Endothelial cell of umbilical vein (primary cell): Measurements from ENCODE around the gene CCDC106. TPM values are rescaled to one million over a fixed set of nuclear protein-coding genes. Genes with fewer than 3 reads are reported as not detected.

Experiments
- BruUV-seq: library from RNA; stranded (reverse); fragments of 400-500 nt; replicated peaks from 2 replicates; lab custom pipeline; 2021; lab: Mats Ljungman, UMichigan
- CTCF ChIA-PET: fragments of 300-600, 350-600 bp; sonication (Branson Sonifier 250); formaldehyde crosslinking; loops from one replicate; lab custom pipeline; 2021; ENCODE audit warnings: antibody characterized with exemption, inconsistent platforms; lab: Charles Lee
- POLR2A ChIA-PET: fragments of 300-600, 350-600 bp; sonication (Branson Sonifier 250); formaldehyde crosslinking; loops from one replicate; lab custom pipeline; 2021; ENCODE audit warnings: antibody characterized with exemption, inconsistent platforms; lab: Charles Lee
- DNase-seq: peaks from one replicate; pipeline ENCODE4 v3.0.0-alpha.2; 2011; ENCODE audit warnings: low read depth, low spot score
- FAIRE-seq: peaks from 2 replicates; lab custom pipeline; 2011; peaks lifted over from hg19 to GRCh38; lab: Jason Lieb, UNC
- H2AFZ ChIP-seq: 2 replicates; pipeline ENCODE4 v1.6.0; 2012; ENCODE audit warnings: low read depth, low read length, control low read depth, inconsistent platforms
- H3K27ac ChIP-seq: 2 replicates; pipeline ENCODE4 v1.5.1; 2011; ENCODE audit warnings: low read depth, mild to moderate bottlenecking, control low read depth, low read length, moderate library complexity; ENCODE audit not compliant: insufficient read depth
- H3K27me3 ChIP-seq, 2 experiments: 2 replicates each; pipeline versions ENCODE4 v1.6.0 to v1.6.1; 2011; ENCODE audit warnings: low read length in 2 of 2, mixed read lengths in 1 of 2; ENCODE audit not compliant: control insufficient read depth in 2 of 2, insufficient read depth in 2 of 2
- H3K36me3 ChIP-seq, 2 experiments: 2 replicates in 1 of 2; 3 replicates in 1 of 2; pipeline ENCODE4 v1.5.1; 2011; ENCODE audit warnings: low read length in 2 of 2, mild to moderate bottlenecking in 1 of 2, moderate library complexity in 1 of 2; ENCODE audit not compliant: control insufficient read depth in 2 of 2, insufficient read depth in 2 of 2; ENCODE audit errors: extremely low read depth in 1 of 2
- H3K4me1 ChIP-seq: 3 replicates; pipeline ENCODE4 v1.5.1; 2011; ENCODE audit warnings: mild to moderate bottlenecking, low read length; ENCODE audit not compliant: control insufficient read depth, insufficient read depth; ENCODE audit errors: extremely low read depth
- H3K4me2 ChIP-seq: 2 replicates; pipeline ENCODE4 v1.6.1; 2011; ENCODE audit warnings: low read length, control low read depth, mixed read lengths; ENCODE audit not compliant: insufficient read depth
- H3K4me3 ChIP-seq, 3 experiments: fragments of 200-600 bp in 1 of 3; sonication (generic), shearing (Covaris generic) in 1 of 3; replicated peaks in 1 of 3; 2 replicates each; pipeline ENCODE4 v1.5.1; 2011 to 2016; ENCODE audit warnings: control low read depth in 3 of 3, low read length in 3 of 3, mild to moderate bottlenecking in 2 of 3, inconsistent platforms in 1 of 3, low read depth in 1 of 3, moderate library complexity in 1 of 3; ENCODE audit not compliant: insufficient read depth in 1 of 3
- H3K79me2 ChIP-seq: 2 replicates; pipeline ENCODE4 v1.6.0; 2012; ENCODE audit warnings: low read length, inconsistent platforms; ENCODE audit not compliant: control insufficient read depth, insufficient read depth
- H3K9ac ChIP-seq: replicated peaks from 2 replicates; pipeline ENCODE3; 2011; ENCODE audit warnings: low read length, control low read depth; ENCODE audit not compliant: insufficient read depth; ENCODE audit errors: extremely low read depth
- H3K9me1 ChIP-seq: replicated peaks from 3 replicates; pipeline ENCODE4 v1.6.0; 2011; ENCODE audit warnings: mild to moderate bottlenecking, low read length; ENCODE audit not compliant: control insufficient read depth, insufficient read depth; ENCODE audit errors: extremely low read depth
- H3K9me3 ChIP-seq: replicated peaks from 2 replicates; pipeline ENCODE4 v1.5.1; 2012; ENCODE audit warnings: low read length, inconsistent platforms; ENCODE audit not compliant: control insufficient read depth, insufficient read depth
- H4K20me1 ChIP-seq: replicated peaks from 2 replicates; pipeline ENCODE3; 2011; ENCODE audit warnings: mild to moderate bottlenecking, low read length; ENCODE audit not compliant: control insufficient read depth, insufficient read depth; ENCODE audit errors: extremely low read depth
- CTCF ChIP-seq, 2 donors: IDR thresholded peaks; 1 replicate in 1 of 2; 2 replicates in 1 of 2; pipeline ENCODE4 v1.5.1; 2011; ENCODE audit warnings: low read length in 2 of 2, mild to moderate bottlenecking in 2 of 2, moderate library complexity in 2 of 2, control low read depth in 1 of 2, inconsistent platforms in 1 of 2, low read depth in 1 of 2; ENCODE audit not compliant: insufficient read depth in 1 of 2; ENCODE audit errors: extremely low read depth in 1 of 2
- EZH2 ChIP-seq: IDR thresholded peaks from 2 replicates; pipeline ENCODE4 v1.6.1; 2012; ENCODE audit warnings: borderline replicate concordance, low read depth, mild to moderate bottlenecking, moderate library complexity, low read length, inconsistent platforms; ENCODE audit not compliant: severe bottlenecking
- FOS ChIP-seq: IDR thresholded peaks from 2 replicates; pipeline ENCODE4 v1.6.1; 2011; ENCODE audit warnings: mild to moderate bottlenecking, low read length, moderate library complexity, borderline replicate concordance; ENCODE audit not compliant: insufficient read depth
- GATA2 ChIP-seq: IDR thresholded peaks from 2 replicates; pipeline ENCODE4 v1.7.0; 2011; ENCODE audit warnings: low read depth, mild to moderate bottlenecking, moderate library complexity, mixed read lengths, low read length; ENCODE audit not compliant: insufficient read length, insufficient read depth
- JUN ChIP-seq: IDR thresholded peaks from 2 replicates; pipeline ENCODE4 v1.6.1; 2011; ENCODE audit warnings: borderline replicate concordance, low read depth; ENCODE audit not compliant: insufficient read length, insufficient read depth
- MAX ChIP-seq: IDR thresholded peaks from 2 replicates; pipeline ENCODE4 v1.6.1; 2011; ENCODE audit not compliant: insufficient read depth, insufficient read length
- MYC ChIP-seq: IDR thresholded peaks from one replicate; pipeline ENCODE4 v1.6.1; 2011; ENCODE audit warnings: mild to moderate bottlenecking, low read depth, low read length
- POLR2A ChIP-seq: IDR thresholded peaks from 2 replicates; pipeline ENCODE4 v1.6.1; 2012; ENCODE audit warnings: low read depth, mild to moderate bottlenecking, control low read depth, low read length
- POLR2AphosphoS5 ChIP-seq: IDR thresholded peaks from 2 replicates; pipeline ENCODE4 v1.6.1; 2012; ENCODE audit warnings: low read depth, mild to moderate bottlenecking, control low read depth, low read length, moderate library complexity; ENCODE audit not compliant: insufficient read depth
- dilution Hi-C: fragments of 300-500 bp; cut with MboI; formaldehyde crosslinking; loops from one replicate; pipeline ENCODE4 v1.15.0; 2019; ENCODE audit warnings: low sequenced_read_pairs; ENCODE audit not compliant: extremely low pct_ligation_motif_present
- intact Hi-C: fragments of 100-400 bp; cut with micrococcal nuclease; formaldehyde crosslinking; loops from one replicate; pipeline ENCODE4 v1.10.0; 2022
- polyA plus RNA-seq, 4 experiments: library from polyadenylated mRNA; depleted of rRNA in 3 of 4; stranded (reverse) in 3 of 4; unstranded in 1 of 4; fragments of >200 nt; gene quantifications; 2 replicates each; pipeline versions ENCODE4 v1.2.1 to v1.2.3, GENCODE V29; 2011 to 2012; ENCODE audit warnings: missing spikeins in 1 of 4
- total RNA-seq: library from RNA; stranded (reverse); gene quantifications from 2 replicates; pipeline ENCODE4 v1.2.3, GENCODE V29; 2021

CCDC106 gene
- total and polyA plus RNA-seq, 2 donors (not counting 3 experiments of a cell fraction or from before 2014, with no cell fraction given), result 11.8 to 12.0 TPM

- Histone ChIP-seq H3K79me2 (peaks cover 79% of the 10 kb centered on the region), H3K27ac (peak within 1 kb of the TSS; percentile 68), H3K9me1 (no peaks in the 10 kb centered on the region), H4K20me1 (peaks cover 5% of the 10 kb centered on the region), H2AFZ (no peak within 1 kb of the TSS), H3K4me3 (peak within 1 kb of the TSS; percentile 17 to 65 (median 63)), H3K9ac (peak within 1 kb of the TSS; percentile 75), H3K36me3 (peaks cover 19 to 21% of the 10 kb centered on the region in 2 experiments), H3K9me3 (no peaks in the 10 kb centered on the region), H3K4me2 (peak within 1 kb of the TSS; percentile 91), H3K27me3 (no peaks in the 10 kb centered on the region), H3K4me1 (peaks cover 44% of the 10 kb centered on the region)
- peak; percentile 95 for FAIRE-seq
- POLR2A ChIA-PET, result no interaction called here
- CTCF ChIA-PET, result no interaction called here
- peak; percentile 93 for DNase-seq
- TF ChIP-seq POLR2AphosphoS5, result peak; percentile 91
- TF ChIP-seq FOS, result no peak
- peak; percentile 68 for TF ChIP-seq POLR2A
- BruUV-seq, result no TSS peak
- intact Hi-C loops (loop anchor here (1.0 kb wide), 1 partner anchor 21 kb away; no protein-coding TSS in a partner anchor), dilution Hi-C loops (no loop called here)
These were observed 27.0 kb downstream of the CCDC106 start, which contains the start of gene EPN1 for GRCh38 chr19:55674841-55675660. Gene EPN1, plus strand, starts transcription at chr19:55675226. Its CDS starts 3,402 bp downstream, at chr19:55678628.

- FAIRE-seq (peak; percentile 79), DNase-seq (peak; percentile 29)
- ChIA-PET CTCF (interaction anchor here (0.8 to 1.2 kb wide), 3 partner anchors 22 to 134 kb away, joined by 3 to 4 read pairs (median 3); no protein-coding TSS in a partner anchor), POLR2A (interaction anchor here (0.5 kb wide), 1 partner anchor 182 kb away, joined by 3 read pairs; no protein-coding TSS in a partner anchor)
- Histone ChIP-seq H3K27ac (peak overlapping the region; percentile 68), H2AFZ (no peak overlapping the region), H3K27me3 (no peaks in the 10 kb centered on the region), H3K9me1 (no peaks in the 10 kb centered on the region), H3K9ac (peak overlapping the region; percentile 75), H3K4me3 (peak overlapping the region; percentile 17 to 65 (median 63)), H3K36me3 (peaks cover 13 to 16% of the 10 kb centered on the region in 2 experiments), H3K4me1 (peaks cover 44% of the 10 kb centered on the region), H3K4me2 (peak overlapping the region; percentile 91), H3K79me2 (peaks cover 79% of the 10 kb centered on the region), H4K20me1 (peaks cover 5% of the 10 kb centered on the region), H3K9me3 (no peaks in the 10 kb centered on the region)
- dilution Hi-C loops (no loop called here), intact Hi-C loops (loop anchor here (1.0 kb wide), 1 partner anchor 22 kb away; no protein-coding TSS in a partner anchor)
- TF ChIP-seq POLR2AphosphoS5, result no peak
- no peak for TF ChIP-seq JUN
- no peak for TF ChIP-seq EZH2
- no peak for TF ChIP-seq POLR2A
- no peak for TF ChIP-seq GATA2
- TF ChIP-seq CTCF (IDR thresholded peaks at IDR 0.05; ENCODE audit: extremely low read depth in 1 of 2, insufficient read depth in 1 of 2, low read depth in 1 of 2, low read length in 2 of 2), result no peak
- no peak for TF ChIP-seq MAX
- TF ChIP-seq MYC, result no peak
- TF ChIP-seq FOS, result no peak
- TSS peak; percentile 45 for BruUV-seq
These were observed 27.8 kb downstream of the CCDC106 start for GRCh38 chr19:55675661-55676354.
